GM12892 (cell line): ENCODE results near the gene CNTNAP2.

Experiments used
- POLR2A ChIP-seq: IDR thresholded peaks from 2 replicates; pipeline ENCODE4 v1.6.1; 2011; ENCODE audit warnings: low read depth, low read length, control low read depth
- POLR2AphosphoS5 ChIP-seq: IDR thresholded peaks from 2 replicates; pipeline ENCODE4 v1.6.1; 2011; ENCODE audit warnings: low read depth, low read length, control low read depth

DNA sequence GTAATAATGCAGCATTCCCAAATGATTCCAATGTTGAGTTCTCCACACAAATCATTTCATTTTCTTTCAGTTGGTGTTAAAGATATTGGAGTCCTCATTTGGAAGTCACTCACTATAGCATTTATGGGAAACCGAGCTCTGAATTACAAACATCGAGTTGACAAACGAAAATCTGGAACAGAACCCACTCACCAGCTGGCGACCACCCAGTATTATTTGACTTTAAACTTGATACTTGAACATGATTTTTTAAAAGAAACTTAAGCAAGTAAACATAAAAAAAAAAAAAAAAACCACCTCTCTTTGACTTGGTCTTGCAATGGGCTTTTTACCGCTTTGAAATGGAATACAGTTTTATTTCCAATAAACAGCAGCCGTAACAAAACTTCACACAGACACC is 1897.4 kb downstream of the CNTNAP2 start:
- TF ChIP-seq POLR2AphosphoS5 (no peak), POLR2A (no peak)
